ENCODE measurements around the gene PHF19. TPM values are rescaled to one million over a fixed set of nuclear protein-coding genes. Genes with fewer than 3 reads are reported as not detected.
A peak's percentile ranks its signal among the peaks of the same experiment; 100 is the strongest.

Gene PHF19
- total and polyA plus RNA-seq, 10 of the 15 experiments (the other 5 are each of a cell fraction or from before 2014, with no cell fraction given), result 26.0 to 133 (median 87.7) TPM

- SMC1A ChIA-PET (ENCODE audit: uncharacterized antibody, unreplicated experiment), result interaction anchor here (1.1 to 26.1 kb wide), 8 partner anchors 9 to 65 kb away, joined by 3 to 522 read pairs (median 9); no protein-coding TSS in a partner anchor
- BruUV-seq (replicated peaks), result no TSS peak
- no peaks in the 10 kb centered on the region for H4K20me1 ChIP-seq (ENCODE audit: control insufficient read depth, insufficient read depth)
- peaks cover 2% of the 10 kb centered on the region; the same call in 1 of the 3 replicates for H3K9me3 ChIP-seq (replicated peaks; ENCODE audit: control insufficient read depth, insufficient read depth, low read length)
- H2AFZ ChIP-seq (ENCODE audit: control insufficient read depth, low read depth, low read length), result no peak overlapping the region
- in situ Hi-C loops (cut with MboI), result no loop called here
- H3K4me1 ChIP-seq (ENCODE audit: control insufficient read depth, insufficient read depth, low read length), result peaks cover 21% of the 10 kb centered on the region
- POLR2A ChIA-PET, result interaction anchor here (0.6 to 11.5 kb wide), 10 partner anchors 9 to 30 kb away, joined by 3 to 224 read pairs (median 6); no protein-coding TSS in a partner anchor
- CTCF ChIA-PET, result interaction anchor here (0.6 to 3.4 kb wide), 10 partner anchors 9 to 91 kb away, joined by 3 to 19 read pairs (median 4); no protein-coding TSS in a partner anchor
- no peak for FAIRE-seq
- H3K79me2 ChIP-seq (ENCODE audit: control insufficient read depth, insufficient read depth, low read length), result peaks cover 62% of the 10 kb centered on the region
- TF ChIP-seq POLR2AphosphoS2 (IDR thresholded peaks at IDR 0.05; ENCODE audit: low read depth, low read length), result 0 out of 2 replicates have a peak, but pooled peaks have one; percentile 42
- TF ChIP-seq, protein P1, sequence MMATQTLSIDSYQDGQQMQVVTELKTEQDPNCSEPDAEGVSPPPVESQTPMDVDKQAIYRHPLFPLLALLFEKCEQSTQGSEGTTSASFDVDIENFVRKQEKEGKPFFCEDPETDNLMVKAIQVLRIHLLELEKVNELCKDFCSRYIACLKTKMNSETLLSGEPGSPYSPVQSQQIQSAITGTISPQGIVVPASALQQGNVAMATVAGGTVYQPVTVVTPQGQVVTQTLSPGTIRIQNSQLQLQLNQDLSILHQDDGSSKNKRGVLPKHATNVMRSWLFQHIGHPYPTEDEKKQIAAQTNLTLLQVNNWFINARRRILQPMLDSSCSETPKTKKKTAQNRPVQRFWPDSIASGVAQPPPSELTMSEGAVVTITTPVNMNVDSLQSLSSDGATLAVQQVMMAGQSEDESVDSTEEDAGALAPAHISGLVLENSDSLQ (IDR thresholded peaks at IDR 0.05), result no peak
- TF ChIP-seq SMAD5 (IDR thresholded peaks at IDR 0.05; ENCODE audit: low read depth), result peak; percentile 8; the same call in 1 of the 2 replicates
- no peak overlapping the region for H3K9ac ChIP-seq (ENCODE audit: control insufficient read depth, insufficient read depth, low read length)
- no peaks in the 10 kb centered on the region for H3K27me3 ChIP-seq (replicated peaks in 1 of 2; ENCODE audit: control insufficient read depth in 2 of 2, insufficient read depth in 2 of 2, low read length in 1 of 2)
- no peak for ATAC-seq
- 95% methylated on average over 3 of the region's 3 CpGs for WGBS (ENCODE audit: insufficient coverage, insufficient replicate concordance, low lambda C conversion rate, missing lambda C conversion rate)
- H3K36me3 ChIP-seq (ENCODE audit: control insufficient read depth in 2 of 2, insufficient read depth in 2 of 2, low read length in 1 of 2), result peaks cover 35 to 52% of the 10 kb centered on the region in 2 experiments
- peak overlapping the region; percentile 35 for H3K4me2 ChIP-seq (ENCODE audit: control insufficient read depth, insufficient read depth)
- RAD21 ChIA-PET (ENCODE audit: unreplicated experiment), result interaction anchor here (0.8 to 11.9 kb wide), 6 partner anchors 9 to 39 kb away, joined by 3 to 196 read pairs (median 3); partner anchors contain the start of gene PHF19
- no peak overlapping the region for H3K4me3 ChIP-seq
- peak overlapping the region; percentile 20; the same call in 1 of the 2 replicates for H3K27ac ChIP-seq (ENCODE audit: control insufficient read depth, insufficient read depth)
- no peak for DNase-seq (ENCODE audit: low read depth, low spot score)
- intact Hi-C loops (cut with micrococcal nuclease; ENCODE audit: unreplicated experiment), result no loop called here
These were observed 39.6 kb upstream of the PHF19 start for GRCh38 chr9:120916588-120916987.

Measured in GM12878 (cell line).